ENCODE measurements around the gene RHEB. TPM values are rescaled to one million over a fixed set of nuclear protein-coding genes. Genes with fewer than 3 reads are reported as not detected.

RHEB gene
- 130 and 157 TPM in 2 replicates for total RNA-seq

GRCh38 chr7:151519765-151520418, at the start of gene RHEB:
RHEB (minus strand) TSS chr7:151519895; CDS start chr7:151519511, 384 bp downstream.
- no peak for TF ChIP-seq CTCF (conservative IDR thresholded peaks at IDR 0.05; ENCODE audit: low read depth, low read length)
- DNase-seq (ENCODE audit: low read depth), result peak; percentile 92
- H3K4me3 ChIP-seq (ENCODE audit: low read depth, low read length), result peak within 1 kb of the TSS; percentile 92

- DNase-seq (ENCODE audit: low read depth), result no peak
- no peak for TF ChIP-seq CTCF (conservative IDR thresholded peaks at IDR 0.05; ENCODE audit: low read depth, low read length)
- no peak overlapping the region for H3K4me3 ChIP-seq (ENCODE audit: low read depth, low read length)
Observed at GRCh38 chr7:151566897-151567320, 47.2 kb upstream of the RHEB start.

GRCh38 chr7:151565541-151565940, 45.8 kb upstream of the RHEB start:
- no peak overlapping the region for H3K4me3 ChIP-seq (ENCODE audit: low read depth, low read length)
- no peak for DNase-seq (ENCODE audit: low read depth)
- TF ChIP-seq CTCF (conservative IDR thresholded peaks at IDR 0.05; ENCODE audit: low read depth, low read length), result no peak

GRCh38 chr7:151560243-151560642, 40.5 kb upstream of the RHEB start:
- no peak overlapping the region for H3K4me3 ChIP-seq (ENCODE audit: low read depth, low read length)
- no peak for TF ChIP-seq CTCF (conservative IDR thresholded peaks at IDR 0.05; ENCODE audit: low read depth, low read length)
- DNase-seq (ENCODE audit: low read depth), result no peak

GRCh38 chr7:151559557-151560183, 40.0 kb upstream of the RHEB start:
- TF ChIP-seq CTCF (conservative IDR thresholded peaks at IDR 0.05; ENCODE audit: low read depth, low read length), result no peak
- H3K4me3 ChIP-seq (ENCODE audit: low read depth, low read length), result no peak overlapping the region
- no peak for DNase-seq (ENCODE audit: low read depth)

- no peak for DNase-seq (ENCODE audit: low read depth)
- TF ChIP-seq CTCF (conservative IDR thresholded peaks at IDR 0.05; ENCODE audit: low read depth, low read length), result no peak
- no peak overlapping the region for H3K4me3 ChIP-seq (ENCODE audit: low read depth, low read length)
Observed at GRCh38 chr7:151558575-151558974, 38.9 kb upstream of the RHEB start.

GRCh38 chr7:151556592-151556991, 36.9 kb upstream of the RHEB start:
- no peak for DNase-seq (ENCODE audit: low read depth)
- TF ChIP-seq CTCF (conservative IDR thresholded peaks at IDR 0.05; ENCODE audit: low read depth, low read length), result no peak
- no peak overlapping the region for H3K4me3 ChIP-seq (ENCODE audit: low read depth, low read length)

Measured in epithelial cell of proximal tubule (primary cell).